NCI-H2227 (cell line): ENCODE data around the gene SLIT1.

ENCODE experiments used
- DNase-seq: peaks from one replicate; lab custom pipeline; 2025; ENCODE audit not compliant: unreplicated experiment; lab: John Stamatoyannopoulos, UW

The SLIT1 gene

DNA sequence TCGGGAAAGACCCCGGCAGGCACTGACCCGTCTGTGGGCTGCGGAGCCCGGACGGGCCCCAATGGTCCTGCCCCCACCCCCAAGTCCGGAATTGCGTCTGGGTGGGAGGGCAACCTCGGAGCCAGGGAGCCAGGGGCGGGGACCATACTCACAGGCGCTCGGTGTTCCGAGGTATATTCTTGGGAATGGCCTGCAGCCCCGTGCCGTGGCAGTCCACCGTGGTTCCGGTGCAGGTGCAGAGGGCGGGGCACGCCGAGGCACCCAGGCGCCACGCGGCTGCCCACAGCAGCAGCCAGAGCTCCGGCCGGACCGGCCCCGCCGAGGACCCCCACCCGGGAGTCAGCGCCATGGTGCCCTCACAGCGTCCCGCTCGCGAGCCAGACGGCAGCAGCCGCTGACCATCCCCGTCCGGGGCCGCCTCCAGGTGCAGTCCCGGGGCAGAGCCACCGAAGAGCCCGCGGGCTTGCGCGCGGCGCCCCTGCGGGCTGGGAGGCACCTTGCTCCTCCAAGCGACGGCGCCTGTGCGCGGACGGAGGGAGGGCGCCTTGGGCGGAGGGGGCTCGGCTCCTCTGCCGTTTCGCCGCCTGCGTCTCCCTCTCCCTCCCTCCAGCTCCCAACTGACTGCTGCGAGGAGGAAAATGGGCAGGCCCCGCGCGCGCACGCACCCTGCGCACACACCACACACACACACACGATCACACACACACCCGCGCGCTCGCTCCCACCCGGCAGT lies at the start of gene SLIT1:
TSS of gene SLIT1 (minus strand) at position 634 of the 733 bp plus-strand sequence. CDS start at position 349, 285 bp downstream.
- peak; percentile 71 for DNase-seq

DNA sequence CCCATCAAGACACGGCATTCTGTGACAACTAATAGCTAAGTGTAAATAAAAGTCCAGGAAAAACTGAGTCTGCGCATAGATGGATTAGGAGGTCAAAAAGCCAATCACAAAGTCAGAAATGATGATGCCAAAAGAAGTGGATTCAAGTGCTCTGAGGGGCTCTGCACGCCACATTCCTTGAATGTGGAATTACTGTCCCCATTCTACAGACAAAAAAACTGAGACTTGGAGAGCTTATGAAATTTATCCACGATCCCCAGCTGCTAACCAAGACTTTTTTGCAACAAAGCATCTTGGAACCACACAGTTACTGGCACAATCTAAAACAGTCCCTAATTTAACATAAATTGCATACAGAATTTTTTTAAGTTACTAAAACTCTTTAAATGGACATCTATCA lies 49.6 kb upstream of the SLIT1 start:
- no peak for DNase-seq

DNA sequence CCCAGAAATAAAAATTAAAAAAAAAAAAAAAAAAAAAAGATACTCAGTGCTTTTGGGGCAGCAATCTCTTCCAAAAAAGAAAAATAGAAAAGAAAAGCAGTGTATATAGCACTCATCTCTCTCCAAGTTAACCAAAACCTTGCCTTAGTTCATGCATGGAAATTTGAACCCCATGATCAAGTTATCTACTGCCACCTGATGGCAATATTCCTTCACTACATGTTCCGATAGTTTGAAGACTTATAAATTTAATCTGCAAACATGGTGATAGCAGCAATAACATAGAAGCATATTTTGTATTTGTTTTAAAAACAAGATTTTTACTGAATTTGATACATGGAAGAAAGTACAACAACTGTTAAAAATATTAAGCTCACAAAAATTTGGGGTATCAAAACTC lies 48.6 kb upstream of the SLIT1 start:
- DNase-seq: peak; percentile 47

DNA sequence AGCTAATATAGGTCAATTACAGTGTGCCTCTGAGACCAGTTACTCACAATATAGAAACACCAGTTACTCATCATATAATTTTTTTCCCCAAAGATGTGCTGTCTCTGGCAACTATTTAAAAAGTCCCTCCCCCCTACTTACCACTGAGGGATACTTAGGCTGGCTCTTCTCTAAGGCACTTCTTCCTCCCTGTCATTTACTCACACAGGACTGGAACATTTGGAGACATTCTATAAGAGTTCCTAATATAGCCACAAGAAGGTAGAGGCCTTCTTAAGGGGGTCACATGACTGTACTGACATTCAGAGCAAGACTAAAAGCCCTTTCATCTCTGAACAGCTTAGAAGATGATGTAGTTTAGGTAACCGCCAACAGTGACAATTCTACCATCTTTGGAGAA lies 44.4 kb upstream of the SLIT1 start:
- no peak for DNase-seq

DNA sequence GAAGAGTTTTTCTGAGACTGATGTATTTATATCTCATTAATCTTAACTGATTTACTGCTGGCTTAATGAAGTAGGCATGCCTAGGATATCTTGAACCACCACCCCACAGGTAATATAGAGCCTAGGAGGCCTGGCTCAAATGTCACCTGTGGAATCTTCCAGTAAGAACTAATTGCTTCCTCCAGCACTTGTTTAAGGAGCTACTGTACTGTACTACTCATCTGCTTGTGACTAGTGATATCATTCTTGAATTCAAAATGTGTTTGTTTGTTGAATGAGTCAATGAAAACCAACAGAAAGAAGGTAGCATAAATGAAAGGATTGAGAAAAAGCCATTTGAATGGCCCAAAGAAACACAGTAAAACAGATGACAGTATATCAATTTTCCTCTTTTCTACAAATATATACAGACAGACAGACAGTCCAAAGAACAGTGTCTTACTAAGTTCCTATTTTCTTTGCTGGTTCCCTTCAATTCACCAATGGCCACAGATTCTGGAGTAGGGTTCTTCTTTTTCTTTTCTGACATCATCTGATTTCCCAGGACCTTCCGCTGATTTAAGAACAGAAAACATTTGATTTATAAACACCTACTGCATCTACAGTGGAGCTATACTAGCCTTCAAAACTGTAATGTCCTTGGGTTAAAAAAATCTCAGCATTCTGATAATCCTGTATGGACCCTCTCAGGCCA lies 43.7 kb upstream of the SLIT1 start:
- DNase-seq: no peak

DNA sequence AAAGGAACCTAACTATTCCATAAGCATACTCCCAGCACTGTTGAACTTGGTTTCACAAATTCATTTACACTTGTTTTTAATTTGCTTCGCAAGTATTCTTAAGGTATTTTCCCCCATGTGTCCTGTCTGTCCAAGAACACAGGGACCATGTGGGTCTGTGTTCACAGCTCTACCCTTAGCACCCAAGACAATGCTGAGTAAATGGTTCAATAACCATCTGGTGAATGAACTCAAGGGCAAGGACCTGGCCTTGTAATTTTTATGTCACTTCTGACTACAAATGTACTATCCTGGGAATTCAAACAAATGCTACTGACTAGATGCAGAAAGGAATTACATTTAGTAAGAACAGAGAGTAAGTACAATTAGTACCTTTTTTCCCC lies 43.0 kb upstream of the SLIT1 start:
- no peak for DNase-seq

DNA sequence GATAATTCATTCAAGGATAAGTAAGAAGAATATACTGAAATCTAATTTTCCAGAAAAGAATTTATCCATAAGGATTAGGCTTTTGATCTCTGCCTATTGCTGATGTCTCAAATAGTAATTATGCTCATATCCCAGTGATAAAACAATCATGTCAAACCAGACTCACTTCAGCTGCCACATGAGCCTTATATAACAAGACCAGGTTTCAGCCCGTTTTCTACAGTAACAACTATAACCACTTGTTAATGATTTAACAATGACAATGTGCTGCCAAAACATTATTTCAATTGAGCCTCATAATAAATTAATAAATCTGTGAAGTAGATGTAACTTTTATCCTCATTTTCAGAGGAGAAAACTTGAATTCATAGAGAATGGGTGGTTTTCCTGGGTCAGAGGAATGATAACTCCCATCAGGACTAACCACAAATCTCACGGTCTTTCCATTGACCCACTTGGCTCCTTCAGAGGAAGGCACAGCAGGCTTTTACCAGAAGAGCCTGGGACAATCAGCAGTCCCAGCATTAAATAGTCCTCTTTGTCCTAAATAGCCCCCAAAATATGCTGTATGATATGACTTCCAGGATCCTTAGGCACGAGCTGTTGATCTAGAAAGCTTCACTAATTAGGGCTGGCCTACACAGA lies 42.5 kb upstream of the SLIT1 start:
- DNase-seq: no peak

DNA sequence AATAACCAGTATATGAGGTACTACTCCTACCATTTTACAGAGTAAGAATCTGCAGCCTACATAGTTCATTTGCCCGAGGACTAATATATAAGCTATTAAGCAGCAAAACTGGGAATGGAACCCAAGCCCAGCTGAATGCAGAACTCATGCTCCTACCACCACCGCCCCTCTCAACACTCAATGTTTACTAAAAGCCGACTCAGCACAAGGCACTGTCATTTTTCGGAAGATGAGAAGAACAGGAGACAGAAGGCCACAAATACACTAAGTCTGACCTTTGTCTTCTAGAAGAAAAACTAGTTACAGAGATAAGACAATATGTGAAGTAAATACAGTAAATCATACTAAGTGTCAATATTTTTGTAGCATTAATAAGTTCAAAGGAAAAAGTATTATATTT lies 40.6 kb upstream of the SLIT1 start:
- no peak for DNase-seq

DNA sequence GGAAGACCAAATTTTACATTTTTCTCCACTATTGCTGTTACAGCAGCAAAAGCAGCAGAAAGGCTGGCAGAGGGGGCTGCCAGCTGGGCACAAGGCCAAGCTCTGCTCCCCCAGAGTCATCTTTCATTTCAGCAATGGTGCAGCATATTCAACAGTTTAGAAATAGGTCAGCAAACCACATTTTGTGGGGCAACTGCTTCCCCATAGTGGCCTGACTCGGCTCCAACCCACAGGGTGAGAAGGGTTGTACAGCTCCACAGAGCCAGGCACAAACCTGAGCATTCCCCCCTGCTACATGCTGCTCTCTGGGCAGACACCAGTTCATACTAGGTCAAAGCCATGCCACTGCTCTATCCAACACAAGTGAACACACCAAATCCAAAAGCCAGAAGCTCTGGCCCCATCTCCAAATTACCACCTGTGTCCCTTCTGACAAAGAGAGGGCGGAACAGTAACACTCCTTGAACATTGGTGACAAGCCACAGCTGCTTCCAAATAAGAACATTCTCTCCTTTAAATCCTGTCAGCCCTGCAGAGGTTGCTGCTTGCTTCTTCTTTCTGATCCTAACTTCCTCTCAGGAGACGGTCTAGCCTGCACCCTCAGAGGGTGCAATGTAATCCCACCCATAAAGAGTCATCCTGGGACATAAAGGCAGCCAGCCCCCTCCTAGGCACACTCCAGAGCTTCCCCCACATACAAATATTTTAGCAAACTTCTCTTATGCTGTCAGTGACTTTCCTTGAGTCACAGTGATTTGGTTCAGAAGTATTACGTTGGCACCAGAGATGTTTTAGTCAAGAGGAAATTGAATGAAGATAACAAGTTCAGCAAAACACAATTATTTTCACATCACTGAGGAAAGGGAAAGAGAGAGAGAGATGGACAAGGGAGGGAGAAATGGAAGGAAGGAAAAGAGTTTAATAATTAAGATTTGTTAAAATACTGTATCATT lies 39.0 kb upstream of the SLIT1 start:
- DNase-seq: no peak

DNA sequence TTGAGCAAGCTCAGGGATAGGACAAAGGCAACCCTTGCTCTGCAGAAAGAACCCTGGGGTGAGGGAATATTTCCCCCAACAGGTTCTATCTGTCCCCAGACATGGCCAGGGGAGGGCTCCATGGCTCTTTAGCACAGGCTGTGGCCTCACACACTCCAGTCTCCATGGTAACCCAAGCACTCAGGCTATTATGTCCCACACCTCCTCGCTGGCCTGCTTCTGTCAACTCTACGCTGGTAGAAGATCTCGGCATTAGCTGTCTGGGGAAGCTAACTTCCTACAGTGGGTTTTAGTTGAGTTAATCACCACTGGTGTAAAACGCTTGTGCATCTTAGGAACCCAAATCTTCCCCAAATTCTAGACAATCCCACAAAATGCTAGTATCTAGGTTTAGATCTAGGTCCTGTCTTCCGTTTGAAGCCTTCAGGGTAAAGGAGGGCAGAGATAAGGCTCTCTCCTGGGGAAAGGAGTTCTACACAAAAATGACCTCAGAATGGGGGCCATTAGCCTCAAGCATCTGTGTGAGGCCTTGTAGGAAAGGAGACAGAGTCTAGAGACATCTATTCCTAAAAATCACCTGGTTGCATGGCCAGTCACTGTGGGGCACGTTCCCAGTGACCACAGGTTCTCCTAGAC lies 36.7 kb upstream of the SLIT1 start:
- DNase-seq: peak; percentile 81

DNA sequence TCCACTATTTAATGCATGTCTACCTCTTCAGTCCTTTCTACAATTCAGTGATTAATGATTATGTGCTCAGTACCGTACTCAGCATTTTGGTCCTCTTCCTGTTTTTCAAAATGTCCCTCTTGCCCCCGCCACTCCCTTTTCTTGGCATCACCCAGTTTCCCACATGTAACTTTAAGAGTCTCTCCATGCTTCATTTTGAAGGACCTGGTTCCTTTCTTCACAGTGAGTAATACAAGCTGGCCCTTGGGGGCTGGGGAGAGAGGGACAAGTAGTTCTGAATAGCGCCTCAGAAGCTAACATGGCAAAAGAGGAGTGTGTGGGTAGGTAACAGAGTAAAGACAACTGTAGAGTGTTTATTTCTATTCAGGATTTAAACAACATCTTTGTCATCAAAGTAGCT lies 34.6 kb upstream of the SLIT1 start:
- no peak for DNase-seq

DNA sequence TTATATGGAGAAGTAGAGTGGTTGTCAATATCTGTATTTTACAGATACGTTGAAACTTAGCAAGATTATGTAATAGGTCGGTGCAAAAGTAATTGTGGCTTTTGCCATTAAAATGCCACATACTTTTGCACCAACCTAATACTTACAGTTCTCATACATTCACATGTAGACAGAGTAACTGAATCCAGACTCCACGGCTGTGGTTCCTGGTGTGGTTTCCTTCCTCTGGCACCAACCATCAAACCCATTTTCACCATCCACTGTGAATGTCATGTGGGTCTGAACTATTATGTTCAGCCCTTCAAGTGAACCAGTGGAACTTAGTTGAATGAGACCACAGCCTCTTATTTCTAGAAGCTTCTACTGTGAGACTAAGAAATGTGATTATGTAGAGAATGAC lies 31.5 kb upstream of the SLIT1 start:
- no peak for DNase-seq

DNA sequence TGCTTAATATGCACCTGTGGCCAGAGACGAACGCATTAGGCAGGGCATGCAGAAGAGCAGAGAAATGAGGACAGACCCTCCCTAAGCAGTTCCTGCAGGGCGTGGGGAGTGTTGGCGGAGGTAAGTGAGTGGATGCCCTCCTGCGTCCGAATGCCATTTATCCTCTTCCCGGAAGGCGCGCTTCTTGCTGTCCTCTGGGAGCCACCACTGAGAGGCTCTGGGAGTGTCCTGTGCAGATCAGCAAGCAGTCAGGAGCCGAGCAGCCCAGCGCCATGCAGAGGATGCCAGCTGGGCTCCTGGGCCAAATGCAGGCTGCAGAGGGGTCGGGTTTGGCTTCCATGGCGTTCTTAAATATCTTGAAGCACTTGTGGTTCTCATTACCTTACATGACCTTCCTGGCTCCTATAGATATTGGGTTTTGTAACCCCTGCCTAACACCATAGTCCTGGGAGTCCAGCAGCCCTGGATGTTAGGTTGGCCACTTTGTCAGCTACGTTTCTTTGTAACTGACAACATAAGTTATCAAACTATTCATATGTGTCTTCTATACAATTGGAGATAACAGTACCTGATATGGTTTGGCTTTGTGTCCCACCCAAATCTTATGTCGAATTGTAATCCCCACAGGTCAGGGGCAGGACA lies 30.0 kb upstream of the SLIT1 start:
- DNase-seq: no peak

DNA sequence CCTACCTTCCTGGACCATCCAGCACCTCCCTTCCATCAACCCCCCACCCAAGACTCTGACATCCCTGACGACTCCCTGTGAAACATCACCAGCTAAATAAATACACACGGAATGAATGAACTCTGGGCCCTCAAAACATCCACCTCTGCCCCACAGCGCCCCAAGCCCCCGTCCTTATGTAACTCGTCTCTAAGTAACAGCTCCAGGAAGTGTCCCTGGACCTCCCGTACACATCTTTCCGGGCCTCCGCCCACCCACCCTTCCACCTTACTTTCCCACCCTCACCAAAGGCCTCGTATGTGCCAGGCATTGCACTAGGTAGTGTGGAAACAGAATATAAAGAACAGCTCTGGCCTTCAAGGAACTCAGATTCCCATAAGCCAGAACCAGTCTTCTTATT lies 27.7 kb upstream of the SLIT1 start:
- no peak for DNase-seq

DNA sequence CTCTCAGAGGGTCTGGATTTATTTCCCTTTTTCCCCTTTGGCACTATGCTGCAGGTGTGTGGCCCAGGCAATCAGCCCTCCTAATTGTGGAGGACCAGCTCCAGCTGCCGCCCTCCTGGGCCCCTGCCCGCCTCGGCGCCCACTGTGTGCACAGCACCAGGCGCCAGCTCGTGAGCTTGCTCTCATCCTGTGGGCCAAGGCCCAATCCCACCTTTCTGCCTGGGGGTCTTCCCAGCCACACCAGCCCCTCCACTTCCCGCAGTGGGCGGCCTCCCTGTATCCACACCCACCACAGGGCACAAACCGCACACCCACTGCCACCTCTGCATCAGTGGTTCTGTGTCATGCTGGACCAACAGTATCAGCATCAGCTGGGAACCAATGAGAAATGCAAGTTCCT lies 25.5 kb upstream of the SLIT1 start:
- DNase-seq: no peak

DNA sequence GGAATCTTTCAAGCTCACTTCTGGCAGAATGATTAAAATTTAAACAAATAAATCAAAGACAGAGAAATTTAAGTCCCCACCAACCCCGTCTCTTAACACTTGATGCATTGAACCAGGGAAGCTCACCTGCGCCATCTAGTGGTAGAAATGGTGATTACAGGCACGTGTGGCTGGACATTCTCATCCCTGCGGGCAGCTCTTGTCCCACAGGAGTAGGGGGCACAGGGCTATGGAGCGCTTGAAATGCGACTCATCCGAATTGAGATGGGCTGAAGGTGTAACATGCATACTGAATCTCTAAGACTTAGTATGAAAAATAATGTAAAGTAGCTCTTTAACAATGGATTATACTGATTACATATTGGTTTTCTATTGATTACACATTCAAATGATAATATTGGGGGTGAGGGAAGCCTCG lies 24.8 kb upstream of the SLIT1 start:
- DNase-seq: peak; percentile 75

DNA sequence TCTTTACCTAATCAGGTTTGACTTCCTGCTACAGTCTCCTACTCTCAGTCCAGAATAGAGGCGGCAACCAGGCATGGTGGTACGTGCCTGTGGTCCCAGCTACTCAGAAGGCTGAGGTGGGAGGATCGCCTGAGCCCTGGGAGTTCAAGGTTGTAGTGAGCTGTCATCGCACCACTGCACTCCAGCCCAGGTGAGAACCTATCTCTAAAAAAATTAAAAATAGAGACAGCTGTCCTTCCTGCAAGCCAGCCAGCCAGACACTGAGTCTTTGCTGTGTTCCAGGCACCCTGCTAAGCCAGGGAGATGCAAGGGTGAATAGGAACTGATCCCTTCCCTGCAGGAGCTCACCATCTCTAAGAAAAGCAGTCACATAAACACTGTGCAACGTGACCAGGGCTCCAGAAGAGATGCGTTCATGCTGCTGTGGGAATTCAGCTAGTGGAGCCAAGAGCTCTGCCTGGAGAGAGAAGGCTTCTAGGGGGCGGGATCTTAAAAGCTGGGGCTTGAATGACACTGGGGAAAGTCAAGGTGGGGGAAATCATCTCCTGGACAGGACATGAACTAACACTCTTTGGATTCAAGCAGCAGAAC lies 22.1 kb upstream of the SLIT1 start:
- no peak for DNase-seq

DNA sequence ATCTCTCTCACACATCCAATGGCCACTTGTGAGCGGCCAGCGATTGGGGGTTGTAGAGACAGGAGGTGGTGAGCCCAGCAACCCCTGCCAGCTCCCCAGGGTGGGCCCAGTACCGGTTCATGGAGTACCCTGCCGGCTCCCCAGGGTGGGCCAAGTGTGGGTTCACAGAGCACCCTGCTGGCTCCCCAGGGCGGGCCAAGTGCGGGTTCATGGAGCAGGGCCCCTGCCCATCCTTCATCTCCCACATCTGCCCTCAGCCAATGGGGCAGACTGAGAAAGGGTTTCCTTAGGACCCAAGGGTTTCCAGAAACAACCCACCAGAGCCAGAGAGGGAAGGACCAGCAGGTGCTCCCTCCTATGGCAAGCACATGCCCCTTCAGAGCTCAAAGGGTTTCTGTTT lies 21.4 kb upstream of the SLIT1 start:
- no peak for DNase-seq

DNA sequence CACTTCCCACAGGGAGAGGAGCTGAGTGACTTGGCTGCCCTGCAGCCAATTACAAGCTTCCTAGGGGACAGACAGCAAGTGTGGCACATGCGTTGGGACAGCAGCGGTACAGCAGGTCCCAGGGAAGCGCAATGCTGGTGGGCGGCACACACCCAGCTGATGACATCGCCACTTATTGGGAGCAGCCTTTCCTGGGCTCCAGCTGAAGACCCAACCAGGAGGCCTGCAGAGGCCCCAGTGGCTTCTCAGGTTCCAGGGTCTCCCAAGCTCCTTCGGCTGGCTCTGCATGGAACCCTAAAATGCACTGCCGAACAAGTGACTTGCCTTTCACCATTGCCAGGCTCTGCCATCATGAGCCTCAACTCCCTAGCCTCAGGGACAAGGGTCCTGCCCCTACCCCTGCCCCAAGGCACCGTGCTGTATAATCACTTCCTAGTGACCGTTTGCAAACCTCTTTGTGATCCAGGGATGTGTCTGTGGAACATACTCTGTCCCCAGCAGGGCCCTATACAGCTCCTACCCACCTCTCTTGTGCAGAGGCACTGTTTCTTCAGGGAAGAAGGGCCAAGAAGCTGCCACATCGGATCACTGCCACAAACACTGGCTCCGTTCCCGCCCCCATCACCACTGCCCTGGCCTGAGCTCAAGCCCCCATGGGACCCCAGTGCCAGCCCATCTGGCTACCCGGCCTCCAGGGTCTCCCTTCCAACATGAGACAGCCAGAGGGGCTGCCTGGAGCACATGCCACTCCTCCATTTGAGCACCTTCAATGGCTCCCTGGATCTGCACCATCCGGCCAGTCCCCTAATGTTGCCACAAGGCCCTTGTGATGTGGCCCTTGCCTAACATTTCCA lies 19.3 kb upstream of the SLIT1 start:
- no peak for DNase-seq
